ENCODE measurements around the gene PHAF1.

The PHAF1 gene

DNA sequence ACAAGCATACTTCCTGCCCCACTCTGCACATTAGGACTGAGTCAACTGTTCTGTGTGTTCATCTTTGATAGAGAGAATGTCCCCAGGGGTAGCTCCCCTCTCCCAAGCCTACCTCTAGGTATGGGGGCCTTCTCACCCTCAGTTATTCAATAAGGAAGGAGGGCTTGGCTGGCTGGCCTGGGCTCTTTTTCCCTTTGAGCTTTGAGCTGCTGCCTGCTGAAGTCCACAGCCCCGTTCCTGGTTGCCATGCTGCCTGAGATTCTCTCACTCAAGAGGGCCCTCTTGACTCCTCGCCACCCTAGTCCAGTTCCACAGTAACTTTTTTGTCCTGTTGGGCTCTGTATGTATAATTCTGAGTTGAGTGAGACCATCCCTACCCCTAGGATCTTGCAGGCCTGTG lies 36.0 kb downstream of the PHAF1 start:
- intact Hi-C loops (cut with DNase I) = no loop called here
- peak in 2 of 10 donors; percentile 5 to 21 for DNase-seq

DNA sequence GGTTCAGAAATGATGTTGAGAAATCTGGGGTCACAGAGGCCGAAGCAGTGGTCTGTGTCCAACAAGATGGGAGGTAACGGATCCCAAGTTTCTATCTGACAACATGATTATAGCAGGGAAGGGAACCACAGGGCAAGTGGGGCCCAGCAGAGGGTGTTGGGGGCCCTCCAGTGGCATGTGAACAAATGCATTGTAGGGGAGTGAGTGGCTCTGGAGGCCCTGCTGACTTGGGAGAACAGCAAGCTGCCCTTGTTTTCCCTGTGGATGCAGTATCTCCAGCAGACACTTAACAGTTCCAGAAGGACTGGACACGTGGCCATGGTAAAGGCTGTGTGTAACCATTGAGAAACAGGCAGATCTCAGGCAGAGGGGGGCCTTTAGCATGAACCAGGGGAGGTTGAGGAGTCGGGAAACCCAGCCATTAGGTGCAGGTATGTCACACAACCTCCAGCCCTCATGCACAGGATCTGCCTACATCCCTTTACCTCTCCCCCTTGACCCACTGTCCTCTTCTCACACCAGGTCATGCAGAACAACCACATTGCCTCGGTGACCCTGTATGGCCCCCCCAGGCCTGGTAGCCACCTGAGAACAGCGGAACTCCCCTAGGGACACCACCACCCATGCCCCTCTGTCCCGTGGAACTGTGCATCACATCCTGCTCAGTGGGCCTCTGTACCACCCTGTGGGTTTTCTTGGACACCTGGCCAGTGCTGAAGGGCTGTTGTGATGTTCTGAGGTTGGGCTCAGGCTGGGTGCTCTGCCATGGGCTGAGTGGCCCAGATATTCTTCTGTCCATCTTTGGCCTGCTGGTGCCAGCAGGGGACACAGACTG lies 37.0 kb downstream of the PHAF1 start:
- DNase-seq = peak in 3 of 10 donors; percentile 58 to 89 (median 66)
- intact Hi-C loops (cut with DNase I) = no loop called here

DNA sequence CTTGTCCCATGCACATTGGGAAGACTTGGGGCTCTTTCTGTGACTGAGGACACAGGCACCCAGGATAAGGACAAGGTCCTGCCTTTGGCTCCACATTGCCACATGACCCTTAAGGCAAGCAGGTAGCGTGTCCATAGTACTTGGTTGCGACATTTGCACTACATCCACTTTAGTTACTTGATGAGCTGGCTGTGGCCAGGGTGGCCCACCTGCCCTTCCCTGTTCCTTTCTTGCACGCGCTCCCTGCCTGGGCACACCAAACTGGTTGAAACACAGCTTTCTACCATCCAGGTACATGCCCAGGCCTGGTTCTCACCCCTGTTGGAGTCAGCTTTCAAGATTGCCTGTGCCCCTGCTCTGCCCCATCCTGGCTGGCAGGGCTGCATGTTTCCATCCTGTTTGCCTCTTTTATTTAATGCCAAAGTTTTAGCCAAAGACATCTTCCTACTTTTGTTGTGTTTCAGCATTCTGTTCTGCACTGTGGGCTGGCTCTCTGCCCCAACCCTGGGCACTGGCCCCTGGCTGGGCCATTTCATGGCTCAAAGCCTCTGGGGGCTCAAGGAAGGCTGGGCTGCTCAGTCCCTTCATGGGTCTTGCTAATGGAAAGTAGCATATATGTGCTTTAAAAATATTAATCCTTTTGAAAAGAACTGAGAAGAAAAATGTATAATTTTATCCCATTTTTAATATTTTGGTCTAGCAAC lies 37.8 kb downstream of the PHAF1 start:
- DNase-seq = peak in 3 of 10 donors; percentile 48 to 79 (median 59)
- intact Hi-C loops (cut with DNase I) = no loop called here

DNA sequence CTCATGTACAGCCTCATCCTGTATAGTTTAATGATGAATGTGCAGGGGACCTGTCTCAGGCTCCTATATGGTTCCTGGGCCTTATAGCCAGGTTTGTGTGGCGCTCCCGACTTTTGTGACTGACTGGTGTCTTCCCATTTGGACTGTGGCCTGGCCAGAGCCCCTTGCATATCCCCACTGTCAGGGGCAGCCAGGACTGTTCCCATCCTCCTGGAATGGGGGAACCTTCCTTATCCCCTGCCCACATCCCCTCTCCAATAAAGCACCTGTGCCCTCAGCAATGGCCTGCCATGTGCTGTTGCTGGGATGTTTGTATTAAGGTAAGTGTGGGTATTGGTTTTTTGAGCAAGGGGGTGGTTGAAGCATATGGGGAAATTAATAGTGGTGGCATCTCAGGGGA lies 38.5 kb downstream of the PHAF1 start:
- DNase-seq = peak in 3 of 10 donors; percentile 32 to 55 (median 36)
- intact Hi-C loops (cut with DNase I) = no loop called here

DNA sequence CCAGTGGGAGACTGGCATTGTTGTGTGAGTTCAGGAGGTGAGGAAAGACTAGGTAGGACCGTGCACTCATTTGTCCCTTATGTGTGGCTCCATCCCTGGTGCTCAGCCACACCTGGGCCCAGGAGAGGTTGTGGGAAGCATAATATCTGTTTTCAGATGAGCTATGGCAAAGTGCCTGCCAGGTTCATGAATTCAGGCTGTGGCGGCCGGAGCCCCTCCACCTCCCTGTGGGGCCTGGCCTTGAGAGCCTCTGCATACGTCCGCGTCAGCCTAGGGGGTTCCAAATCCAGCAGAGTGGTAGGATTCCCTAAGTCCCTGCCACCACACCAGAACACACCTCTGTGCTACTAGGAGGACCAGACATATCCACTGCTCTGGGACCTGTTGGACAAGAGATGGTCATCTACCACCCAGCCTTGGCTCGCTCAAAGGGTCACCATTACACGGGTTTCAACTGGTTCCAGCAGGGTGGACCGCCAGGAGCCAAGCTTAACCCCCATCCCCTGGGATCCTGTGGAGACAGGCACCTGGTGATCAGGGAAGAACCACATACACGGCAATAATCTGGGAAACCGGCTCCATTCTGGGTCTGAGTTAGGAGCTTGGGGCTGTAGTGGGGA lies 39.0 kb downstream of the PHAF1 start:
- peak in 3 of 10 donors; percentile 57 to 73 (median 67) for DNase-seq
- intact Hi-C loops (cut with DNase I) = no loop called here

DNA sequence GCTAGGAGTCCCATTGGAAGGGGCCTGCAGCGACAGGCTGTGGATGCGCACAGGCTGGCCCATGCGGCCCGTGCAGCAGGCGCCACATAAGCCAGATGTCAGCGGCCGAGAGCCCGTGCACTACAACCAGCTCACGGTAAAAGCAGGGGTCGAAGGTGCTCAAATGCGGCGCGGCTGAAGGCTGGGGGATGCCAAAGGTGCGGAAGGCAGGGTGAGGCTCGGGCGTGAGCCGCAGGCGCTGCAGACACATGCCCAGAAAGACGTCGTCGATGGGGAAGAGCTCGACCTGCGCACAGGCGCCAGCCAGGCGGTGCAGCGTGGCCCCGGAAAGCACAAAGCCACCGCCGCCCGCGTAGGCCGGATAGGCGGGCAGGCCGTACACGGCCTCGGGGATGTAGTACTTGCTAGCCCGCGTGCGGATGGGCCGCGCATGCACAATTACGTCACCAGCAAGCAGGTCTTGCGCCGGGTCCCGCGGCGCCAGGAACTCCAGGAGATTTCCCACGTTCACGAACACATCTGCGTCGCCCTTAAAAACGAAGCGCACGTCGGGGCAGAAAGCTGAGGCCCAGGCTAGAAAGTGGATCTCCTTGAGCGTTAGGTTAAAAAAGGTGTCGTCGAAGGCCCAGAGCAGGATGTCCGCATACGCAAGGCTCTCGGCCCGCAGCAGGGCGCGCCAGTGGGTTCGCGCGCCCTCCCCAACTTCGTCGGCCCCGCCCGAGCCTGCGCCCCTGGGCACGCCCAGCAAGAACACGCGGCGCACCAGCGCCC lies 39.7 kb downstream of the PHAF1 start:
- peak in 3 of 10 donors; percentile 70 to 83 (median 80) for DNase-seq
- intact Hi-C loops (cut with DNase I) = no loop called here

DNA sequence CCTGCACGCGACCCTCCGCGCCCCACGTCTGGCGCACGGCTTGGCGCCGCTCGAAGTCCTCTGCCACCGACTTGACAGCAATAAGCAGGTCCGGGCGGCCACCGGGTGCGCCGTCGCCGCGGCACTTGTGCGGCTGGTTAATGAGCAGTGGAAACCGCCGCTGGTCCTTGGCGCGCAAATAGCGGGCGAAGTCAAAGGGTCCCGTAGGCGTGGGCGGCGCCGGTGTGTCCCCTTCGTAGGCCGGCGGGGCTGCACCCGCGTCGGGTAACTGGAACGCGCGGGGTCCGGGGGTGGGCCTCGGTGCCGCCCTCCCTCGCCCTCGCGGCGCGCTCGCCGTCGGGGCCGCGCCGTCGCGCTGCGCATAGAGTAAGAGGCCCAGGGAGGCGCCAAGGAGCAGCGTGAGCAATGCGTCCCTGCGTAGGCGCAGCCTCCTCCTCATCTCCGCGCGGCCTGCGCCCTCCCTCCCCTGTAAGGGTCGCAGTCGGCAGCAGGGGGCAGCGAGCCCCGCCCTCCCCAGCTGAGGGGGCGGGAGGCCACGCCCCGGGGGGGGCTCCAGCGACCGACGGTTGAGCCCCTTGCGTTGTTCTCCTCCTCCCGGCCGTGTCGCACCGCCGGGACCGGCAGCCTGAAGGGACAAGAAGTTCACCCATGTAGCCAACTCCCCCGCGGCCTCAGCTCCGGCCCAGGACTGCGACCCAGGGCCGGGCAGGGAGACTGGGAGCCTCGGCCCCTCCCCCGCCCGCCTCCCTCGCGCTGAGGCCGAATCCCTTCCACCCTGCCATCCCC lies 40.5 kb downstream of the PHAF1 start:
- DNase-seq = peak in 3 of 10 donors; percentile 73 to 86 (median 81)
- intact Hi-C loops (cut with DNase I) = no loop called here

DNA sequence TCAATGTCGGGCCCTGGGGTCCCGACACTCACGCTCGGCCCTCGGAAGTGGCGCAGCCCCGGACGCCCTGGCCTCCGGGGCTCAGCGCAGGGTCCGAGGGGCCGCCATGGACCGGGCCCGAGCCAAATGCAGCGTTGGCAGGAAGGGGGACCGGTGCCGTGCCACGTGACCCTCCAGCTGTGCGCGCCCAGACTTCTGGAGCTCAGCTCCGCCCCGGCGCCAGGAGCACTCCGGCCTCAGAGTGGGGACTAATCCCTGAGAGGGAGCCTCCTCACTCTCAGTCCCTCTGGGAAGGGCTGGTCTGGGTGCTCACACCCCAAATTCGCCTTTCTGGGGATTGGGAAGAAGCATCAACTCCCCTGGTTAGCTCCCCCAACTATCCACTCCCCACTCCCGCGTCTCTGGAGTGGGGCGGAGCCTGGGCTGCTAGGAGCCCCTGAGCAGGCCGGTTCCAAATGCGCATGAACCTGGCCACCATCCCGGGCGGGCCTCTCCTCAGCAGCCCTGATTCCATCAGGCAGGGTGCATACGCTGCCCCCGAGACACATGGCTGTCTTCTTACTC lies 41.2 kb downstream of the PHAF1 start, which contains the start of gene B3GNT9:
Gene B3GNT9, minus strand, starts transcription at position 166 of the 564 bp plus-strand sequence. CDS start 513 bp downstream, outside the sequence.
- intact Hi-C loops (cut with DNase I) = no loop called here
- peak in 9 of 10 donors; percentile 58 to 94 (median 72) for DNase-seq

DNA sequence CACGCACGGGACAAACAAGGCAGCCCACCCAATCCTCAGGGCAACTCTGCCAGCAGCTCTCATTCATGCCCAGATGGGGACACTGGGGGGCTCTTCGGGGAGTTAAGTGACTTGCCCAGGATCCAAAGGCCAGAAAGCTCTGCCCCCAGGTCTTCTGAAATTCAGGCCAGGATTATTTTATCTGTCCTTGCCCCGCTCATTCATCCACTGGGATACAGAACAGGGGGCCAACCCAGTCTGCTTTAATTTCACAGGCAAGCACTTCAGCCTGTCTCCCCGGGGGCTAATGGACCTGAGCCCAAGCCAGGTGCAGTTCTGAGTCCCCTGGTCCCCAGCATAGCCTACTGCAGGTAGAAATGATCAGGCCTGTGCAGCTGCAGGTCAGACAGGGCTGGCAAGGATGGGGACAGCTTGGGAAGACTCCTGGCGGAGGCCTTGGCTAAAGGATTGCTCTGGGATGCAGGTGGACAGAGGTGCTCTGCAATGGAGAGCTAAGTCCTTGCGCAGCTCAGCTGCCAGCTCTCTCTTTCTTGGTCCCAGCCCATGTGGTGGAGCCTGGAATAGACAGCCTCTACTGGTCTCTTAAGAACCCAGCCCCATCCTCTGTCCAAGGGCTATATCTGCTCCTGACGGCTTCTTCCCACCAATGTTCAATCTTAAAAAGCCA lies 41.8 kb downstream of the PHAF1 start:
- intact Hi-C loops (cut with DNase I) = no loop called here

DNA sequence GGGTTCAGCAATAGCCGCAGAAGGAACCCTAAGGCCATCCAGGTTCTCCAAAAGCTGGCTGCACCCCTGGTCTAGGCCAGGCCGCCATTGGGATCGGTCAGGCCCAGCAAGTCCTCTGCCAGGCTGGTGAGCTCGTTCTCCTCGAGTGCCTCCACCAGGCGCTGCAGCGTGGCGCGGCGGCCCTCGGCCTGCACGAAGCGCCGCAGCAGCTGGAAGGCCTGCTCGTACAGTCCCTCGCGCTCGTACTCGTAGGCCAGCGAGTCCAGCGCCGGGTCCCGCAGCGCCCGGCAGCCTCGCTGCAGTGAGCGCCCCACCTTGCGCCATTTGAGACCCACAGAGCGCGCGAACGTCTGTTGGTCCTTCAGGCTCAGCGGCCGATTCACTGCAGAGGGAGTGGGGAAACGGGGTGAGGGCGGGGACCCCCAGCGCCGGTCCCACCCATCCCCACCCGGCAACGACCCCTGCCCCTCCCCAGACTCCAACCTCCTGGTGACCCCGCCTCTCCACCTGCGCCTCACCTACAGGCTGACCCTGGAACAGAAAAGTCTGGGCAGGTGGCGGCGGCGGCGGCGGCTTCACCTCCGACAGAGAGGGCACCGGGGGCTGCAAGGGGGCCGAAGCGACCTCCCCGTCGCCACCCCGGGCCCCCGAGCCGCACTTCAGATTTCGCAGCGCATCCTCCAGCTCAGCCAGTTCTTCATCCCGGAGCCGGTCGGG lies 45.0 kb downstream of the PHAF1 start:
- intact Hi-C loops (cut with DNase I) = loop anchor here (1.0 to 5.0 kb wide), 4 partner anchors 42 to 200 kb away; no protein-coding TSS in a partner anchor
- peak in 3 of 10 donors; percentile 60 to 84 (median 64) for DNase-seq

More for the DNA sequence above, 41.8 kb downstream of the PHAF1 start:
- DNase-seq = peak in 2 of 10 donors; percentile 37 to 38

DNA sequence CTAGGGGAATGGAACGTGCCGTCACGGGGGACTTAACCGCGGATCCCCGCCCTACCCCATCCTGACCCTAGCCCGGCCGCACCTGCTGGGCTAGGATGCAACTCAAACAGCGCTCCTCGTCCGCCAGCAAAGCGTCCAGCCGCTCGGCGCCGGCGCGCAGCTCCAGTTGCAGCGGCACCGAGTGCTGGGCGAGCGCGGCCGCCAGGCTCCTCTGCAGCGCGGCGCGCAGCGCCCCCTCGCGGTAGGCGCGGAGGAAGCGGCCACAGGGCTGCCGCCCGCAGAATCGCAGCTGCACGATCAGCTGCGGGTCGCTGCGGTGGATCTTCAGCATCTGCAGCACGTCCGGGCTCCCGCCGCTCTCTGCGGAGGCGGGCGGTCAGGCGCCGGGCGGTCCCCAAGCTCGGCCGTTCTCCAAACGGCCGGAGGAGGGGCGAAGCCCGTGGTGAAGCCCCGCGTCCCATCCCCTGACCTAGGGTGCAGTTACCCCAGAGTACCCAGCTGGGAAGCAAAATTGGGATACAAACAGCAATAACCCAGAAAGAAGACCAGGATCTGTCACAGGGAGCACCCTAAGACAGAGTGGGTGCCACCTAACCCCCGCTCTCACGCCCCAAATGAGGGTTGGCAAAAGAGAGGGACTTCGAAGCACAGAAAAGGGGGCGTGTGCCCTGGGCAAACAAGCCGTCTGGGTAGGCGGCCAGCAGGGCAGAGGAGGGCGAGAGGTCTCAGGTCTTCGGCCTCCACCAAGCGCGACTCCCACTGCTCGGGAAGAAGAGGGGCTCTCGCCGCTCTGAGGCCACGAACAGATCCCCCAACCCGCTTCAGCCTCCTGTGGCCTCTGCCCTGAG lies 45.8 kb downstream of the PHAF1 start:
- intact Hi-C loops (cut with DNase I) = loop anchor here (1.0 to 5.0 kb wide), 4 partner anchors 43 to 201 kb away; no protein-coding TSS in a partner anchor
- DNase-seq = peak; percentile 69 to 97 (median 81)

DNA sequence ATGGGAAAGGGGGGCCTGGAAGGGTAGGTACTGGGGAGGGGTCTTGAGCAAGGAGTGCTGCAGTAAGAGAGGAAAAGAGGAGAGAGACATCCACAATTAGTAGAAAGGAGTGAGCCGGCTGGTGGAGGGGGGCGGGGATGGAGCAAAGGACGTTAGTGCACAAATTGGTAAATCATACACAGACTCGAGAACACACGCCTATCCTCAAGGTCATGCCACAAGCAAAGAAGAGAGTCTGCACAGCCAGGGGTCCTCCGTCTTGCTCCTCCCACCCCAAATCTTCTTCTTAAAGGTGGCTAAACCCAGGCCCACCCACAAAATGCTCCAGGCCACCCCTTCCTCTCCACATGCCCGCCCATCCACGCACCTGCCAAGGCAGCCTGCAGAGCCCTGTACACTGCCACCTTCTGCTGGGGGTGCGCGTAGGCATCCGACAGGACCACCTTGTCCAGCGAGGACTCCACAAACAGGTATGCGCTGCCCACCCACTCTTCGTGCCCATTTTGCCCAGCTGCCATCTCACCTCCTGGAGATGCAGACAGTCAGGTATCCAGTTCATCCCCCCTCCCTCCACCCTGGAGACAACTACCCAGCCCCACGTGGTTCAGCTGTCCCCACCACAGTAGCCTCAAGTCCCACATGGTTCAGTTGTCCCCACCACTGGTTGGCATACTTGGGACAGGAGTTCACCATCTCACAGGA lies 46.6 kb downstream of the PHAF1 start:
- DNase-seq = peak in 3 of 10 donors; percentile 54 to 83 (median 60)
- intact Hi-C loops (cut with DNase I) = loop anchor here (5.0 kb wide), 2 partner anchors 44 to 139 kb away; no protein-coding TSS in a partner anchor

DNA sequence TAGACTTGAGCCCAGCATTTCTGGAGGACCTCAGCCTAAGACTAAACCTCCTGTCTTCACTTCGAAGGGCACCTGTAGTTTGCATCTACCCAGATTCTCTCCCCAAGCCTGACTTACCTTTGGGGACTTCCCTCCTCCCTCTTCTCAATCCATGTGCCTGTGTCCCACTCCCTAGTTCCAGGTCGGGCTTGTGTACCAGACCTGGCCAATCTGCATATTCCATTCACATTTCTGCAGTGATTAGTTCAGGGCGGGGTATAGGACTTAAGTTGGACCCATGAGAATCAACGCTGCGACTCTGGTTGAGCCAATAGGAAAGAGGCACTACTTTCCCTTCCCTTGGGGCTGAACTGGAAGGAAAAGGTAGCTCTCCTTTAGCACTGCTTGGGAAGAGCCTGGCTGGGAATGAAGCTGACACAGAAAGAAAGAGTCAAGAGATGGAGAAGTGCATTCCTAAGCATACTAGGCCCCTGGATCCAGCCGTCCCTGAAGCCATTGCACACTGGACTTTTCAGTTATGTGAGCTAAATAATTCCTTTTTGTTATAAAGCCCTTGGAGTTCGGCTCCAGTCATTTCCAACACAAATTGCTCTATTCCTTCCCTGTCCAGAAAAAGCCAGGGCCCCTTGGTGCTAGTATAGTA lies 47.5 kb downstream of the PHAF1 start:
- intact Hi-C loops (cut with DNase I) = loop anchor here (5.0 kb wide), 2 partner anchors 45 to 140 kb away; no protein-coding TSS in a partner anchor
- DNase-seq = peak in 1 of 10 donors; percentile 4

DNA sequence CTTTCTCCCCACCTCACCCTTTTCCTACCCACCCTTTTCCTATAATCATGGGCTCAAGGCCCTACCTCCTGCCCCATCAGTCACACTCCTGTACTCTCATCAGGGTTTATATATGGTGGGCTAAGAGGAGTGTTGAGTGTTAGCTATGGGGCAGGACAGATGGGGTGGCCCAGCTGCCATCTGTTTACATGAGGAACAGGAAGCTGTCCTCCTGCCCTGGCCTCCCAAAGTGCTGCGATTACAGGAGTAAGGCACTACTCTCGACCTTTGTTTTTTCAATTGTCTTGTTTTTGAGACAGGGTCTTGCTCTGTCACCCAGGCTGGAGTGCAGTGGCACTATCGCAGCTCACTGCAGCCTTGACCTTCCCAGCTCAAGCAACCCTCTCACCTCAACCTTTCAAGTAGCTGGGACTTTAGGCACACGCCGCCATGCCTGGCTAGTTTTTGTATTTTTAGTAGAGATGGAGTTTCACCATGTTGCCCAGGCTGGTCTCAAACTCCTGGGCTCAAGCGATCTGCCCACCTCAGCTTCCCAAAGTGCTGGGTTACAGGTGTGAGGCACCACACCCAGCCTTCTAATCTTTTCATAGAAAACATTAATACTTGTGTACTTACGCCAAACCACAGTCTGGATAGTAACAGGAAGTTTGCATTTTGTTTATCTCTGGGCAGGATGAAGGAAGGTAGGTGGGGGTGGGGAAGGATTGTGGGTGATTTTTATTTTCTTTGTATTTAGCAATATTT lies 48.3 kb downstream of the PHAF1 start:
- DNase-seq = peak in 3 of 10 donors; percentile 24 to 63 (median 48)
- intact Hi-C loops (cut with DNase I) = loop anchor here (5.0 kb wide), 2 partner anchors 46 to 141 kb away; no protein-coding TSS in a partner anchor
